ENCODE measurements around the gene PTPRG.

PTPRG gene

GRCh38 chr3:61663356-61664104, 102.2 kb downstream of the PTPRG start:
- no peak for DNase-seq

GRCh38 chr3:61664105-61664482, 102.7 kb downstream of the PTPRG start:
- no peak for DNase-seq

GRCh38 chr3:61665121-61665520, 103.8 kb downstream of the PTPRG start:
- no peak for DNase-seq

GRCh38 chr3:61665987-61666386, 104.6 kb downstream of the PTPRG start:
- no peak for DNase-seq

- DNase-seq, result no peak
Measured at GRCh38 chr3:61666615-61667330, 105.4 kb downstream of the PTPRG start.

- DNase-seq, result no peak
Measured at GRCh38 chr3:61667383-61667782, 106.0 kb downstream of the PTPRG start.

- no peak for DNase-seq
Measured at GRCh38 chr3:61667814-61668213, 106.4 kb downstream of the PTPRG start.

- DNase-seq, result no peak
Measured at GRCh38 chr3:61668317-61668864, 107.0 kb downstream of the PTPRG start.

GRCh38 chr3:61669203-61669602, 107.8 kb downstream of the PTPRG start:
- DNase-seq, result no peak

GRCh38 chr3:61669668-61670299, 108.4 kb downstream of the PTPRG start:
- no peak for DNase-seq

- no peak for DNase-seq
Measured at GRCh38 chr3:61673651-61674050, 112.3 kb downstream of the PTPRG start.

GRCh38 chr3:61674596-61674995, 113.2 kb downstream of the PTPRG start:
- DNase-seq, result no peak

GRCh38 chr3:61679026-61679425, 117.7 kb downstream of the PTPRG start:
- no peak for DNase-seq

- DNase-seq, result no peak
Measured at GRCh38 chr3:61680617-61681016, 119.2 kb downstream of the PTPRG start.

GRCh38 chr3:61681636-61682035, 120.3 kb downstream of the PTPRG start:
- DNase-seq, result no peak

- no peak for DNase-seq
Measured at GRCh38 chr3:61682671-61683548, 121.5 kb downstream of the PTPRG start.

- DNase-seq, result no peak
Measured at GRCh38 chr3:61683549-61684236, 122.3 kb downstream of the PTPRG start.

- no peak for DNase-seq
Measured at GRCh38 chr3:61684386-61684785, 123.0 kb downstream of the PTPRG start.

- no peak for DNase-seq
Measured at GRCh38 chr3:61685755-61686154, 124.4 kb downstream of the PTPRG start.

GRCh38 chr3:61686228-61686648, 124.9 kb downstream of the PTPRG start:
- DNase-seq, result no peak

- no peak for DNase-seq
Measured at GRCh38 chr3:61687206-61687605, 125.8 kb downstream of the PTPRG start.

Measured in activated CD4-positive, CD25-positive, alpha-beta regulatory T cell (primary cell).